Measurements from ENCODE around the gene ODAD3. TPM values are rescaled to one million over a fixed set of nuclear protein-coding genes. Genes with fewer than 3 reads are reported as not detected.
"Not testable (repeated sequence)": the region's sequence is repeated elsewhere in the genome, so short reads cannot be mapped to it uniquely, and the experiment has no call there.

The ODAD3 gene
- total RNA-seq, 1 donor from 2014 or later = 0.66 TPM

DNA sequence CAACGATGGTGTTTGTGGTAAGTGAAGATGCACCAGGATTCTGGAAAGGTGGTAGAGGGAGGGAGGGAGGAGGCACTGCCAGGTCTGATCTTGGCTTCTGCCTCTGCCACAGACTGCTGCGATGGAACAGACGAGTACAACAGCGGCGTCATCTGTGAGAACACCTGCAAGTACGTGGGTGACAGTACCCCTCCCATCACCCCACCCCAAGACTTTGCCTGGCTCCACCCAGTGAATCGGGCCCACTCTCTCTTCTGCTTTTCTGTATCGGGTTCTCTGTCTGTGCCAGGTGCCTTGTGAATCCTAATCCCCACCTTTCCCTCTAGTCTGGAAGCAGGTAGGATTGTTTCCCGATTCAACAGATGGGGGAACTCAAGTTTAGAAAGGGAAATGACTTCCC is 3.0 kb upstream of the ODAD3 start:
- Histone ChIP-seq H3K36me3 (ENCODE audit: insufficient read depth, low read length) (peaks cover 23% of the 10 kb centered on the region), H3K9me3 (ENCODE audit: insufficient read depth, low read depth, low read length) (no peaks in the 10 kb centered on the region), H2AFZ (ENCODE audit: low read depth, low read length) (no peak overlapping the region), H3K27me3 (ENCODE audit: insufficient read depth, low read length) (no peaks in the 10 kb centered on the region), H3K4me1 (ENCODE audit: insufficient read depth, low read length) (peaks cover 14% of the 10 kb centered on the region), H3K79me2 (ENCODE audit: insufficient read depth, low read length) (peaks cover 24% of the 10 kb centered on the region), H4K20me1 (ENCODE audit: insufficient read depth, low read length) (peaks cover 28% of the 10 kb centered on the region), H3K27ac (ENCODE audit: low read depth, low read length) (no peak overlapping the region), H3K4me3 (ENCODE audit: insufficient read depth, low read depth, low read length) (no peak overlapping the region), H3K4me2 (ENCODE audit: low read length) (no peak overlapping the region), H3K9ac (ENCODE audit: low read length) (no peak overlapping the region)
- Mint-ChIP-seq H3K9me3 (ENCODE audit: unreplicated experiment) (no peaks in the 10 kb centered on the region), H3K4me3 (ENCODE audit: unreplicated experiment) (peak overlapping the region; percentile 100), H3K27ac (ENCODE audit: unreplicated experiment) (no peak overlapping the region), H3K36me3 (ENCODE audit: low read depth, unreplicated experiment) (peaks cover 11% of the 10 kb centered on the region), H3K4me1 (ENCODE audit: low read depth, unreplicated experiment) (peaks cover 3% of the 10 kb centered on the region), H3K27me3 (ENCODE audit: low read depth, unreplicated experiment) (no peaks in the 10 kb centered on the region)
- FAIRE-seq (no peak), DNase-seq (ENCODE audit: low read depth) (no peak)
- TF ChIP-seq, protein P1, sequence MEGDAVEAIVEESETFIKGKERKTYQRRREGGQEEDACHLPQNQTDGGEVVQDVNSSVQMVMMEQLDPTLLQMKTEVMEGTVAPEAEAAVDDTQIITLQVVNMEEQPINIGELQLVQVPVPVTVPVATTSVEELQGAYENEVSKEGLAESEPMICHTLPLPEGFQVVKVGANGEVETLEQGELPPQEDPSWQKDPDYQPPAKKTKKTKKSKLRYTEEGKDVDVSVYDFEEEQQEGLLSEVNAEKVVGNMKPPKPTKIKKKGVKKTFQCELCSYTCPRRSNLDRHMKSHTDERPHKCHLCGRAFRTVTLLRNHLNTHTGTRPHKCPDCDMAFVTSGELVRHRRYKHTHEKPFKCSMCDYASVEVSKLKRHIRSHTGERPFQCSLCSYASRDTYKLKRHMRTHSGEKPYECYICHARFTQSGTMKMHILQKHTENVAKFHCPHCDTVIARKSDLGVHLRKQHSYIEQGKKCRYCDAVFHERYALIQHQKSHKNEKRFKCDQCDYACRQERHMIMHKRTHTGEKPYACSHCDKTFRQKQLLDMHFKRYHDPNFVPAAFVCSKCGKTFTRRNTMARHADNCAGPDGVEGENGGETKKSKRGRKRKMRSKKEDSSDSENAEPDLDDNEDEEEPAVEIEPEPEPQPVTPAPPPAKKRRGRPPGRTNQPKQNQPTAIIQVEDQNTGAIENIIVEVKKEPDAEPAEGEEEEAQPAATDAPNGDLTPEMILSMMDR (IDR thresholded peaks at IDR 0.05; ENCODE audit: insufficient read depth, low read depth, low read length) = no peak
- no peak for TF ChIP-seq EZH2 (IDR thresholded peaks at IDR 0.05; ENCODE audit: insufficient read depth, low read length)

DNA sequence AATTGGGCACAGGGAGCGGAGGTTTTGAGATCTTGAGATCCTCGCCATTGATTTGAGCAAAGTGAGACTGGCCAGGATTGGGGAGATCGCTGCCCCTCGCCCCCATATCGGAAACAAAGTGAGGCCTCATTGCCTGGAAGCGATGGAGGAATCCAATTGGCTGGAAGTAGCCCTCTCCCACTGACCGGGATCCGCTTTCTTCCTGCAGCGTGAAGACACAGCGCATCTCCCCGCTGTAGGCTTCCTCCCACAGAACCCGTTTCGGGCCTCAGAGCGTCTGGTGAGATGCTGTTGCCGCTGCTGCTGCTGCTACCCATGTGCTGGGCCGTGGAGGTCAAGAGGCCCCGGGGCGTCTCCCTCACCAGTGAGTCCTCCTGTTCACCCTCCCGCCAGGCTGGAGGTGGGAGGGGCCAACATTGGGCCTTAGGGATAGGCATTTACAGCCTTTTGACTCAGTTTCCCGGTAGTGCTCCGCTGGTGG is 952 bp upstream of the ODAD3 start:
- peaks cover 14% of the 10 kb centered on the region for H3K4me1 ChIP-seq (ENCODE audit: insufficient read depth, low read length)
- FAIRE-seq = no peak
- peaks cover 14% of the 10 kb centered on the region for H4K20me1 ChIP-seq (ENCODE audit: insufficient read depth, low read length)
- peak overlapping the region; percentile 86 for H2AFZ ChIP-seq (ENCODE audit: low read depth, low read length)
- peak overlapping the region; percentile 90 for H3K4me3 ChIP-seq (ENCODE audit: insufficient read depth, low read depth, low read length)
- H3K27ac Mint-ChIP-seq (ENCODE audit: unreplicated experiment) = peak overlapping the region; percentile 99
- H3K4me3 Mint-ChIP-seq (ENCODE audit: unreplicated experiment) = peak overlapping the region; percentile 100
- peaks cover 21% of the 10 kb centered on the region for H3K79me2 ChIP-seq (ENCODE audit: insufficient read depth, low read length)
- no peaks in the 10 kb centered on the region for H3K9me3 ChIP-seq (ENCODE audit: insufficient read depth, low read depth, low read length)
- no peaks in the 10 kb centered on the region for H3K27me3 ChIP-seq (ENCODE audit: insufficient read depth, low read length)
- TF ChIP-seq, protein P1 (IDR thresholded peaks at IDR 0.05; ENCODE audit: insufficient read depth, low read depth, low read length) = no peak
- no peak for TF ChIP-seq EZH2 (IDR thresholded peaks at IDR 0.05; ENCODE audit: insufficient read depth, low read length)
- H3K9ac ChIP-seq (ENCODE audit: low read length) = peak overlapping the region; percentile 88
- peaks cover 7% of the 10 kb centered on the region for H3K36me3 Mint-ChIP-seq (ENCODE audit: low read depth, unreplicated experiment)
- peaks cover 11% of the 10 kb centered on the region for H3K36me3 ChIP-seq (ENCODE audit: insufficient read depth, low read length)
- DNase-seq (ENCODE audit: low read depth) = peak; percentile 16
- no peaks in the 10 kb centered on the region for H3K9me3 Mint-ChIP-seq (ENCODE audit: unreplicated experiment)
- H3K27ac ChIP-seq (ENCODE audit: low read depth, low read length) = peak overlapping the region; percentile 80
- no peaks in the 10 kb centered on the region for H3K27me3 Mint-ChIP-seq (ENCODE audit: low read depth, unreplicated experiment)
- peaks cover 3% of the 10 kb centered on the region for H3K4me1 Mint-ChIP-seq (ENCODE audit: low read depth, unreplicated experiment)
- H3K4me2 ChIP-seq (ENCODE audit: low read length) = peak overlapping the region; percentile 95

- Mint-ChIP-seq H3K27me3 (ENCODE audit: low read depth, unreplicated experiment) (peaks cover 2% of the 10 kb centered on the region), H3K27ac (ENCODE audit: unreplicated experiment) (peak overlapping the region; percentile 99), H3K9me3 (ENCODE audit: unreplicated experiment) (no peaks in the 10 kb centered on the region), H3K4me1 (ENCODE audit: low read depth, unreplicated experiment) (peaks cover 3% of the 10 kb centered on the region), H3K36me3 (ENCODE audit: low read depth, unreplicated experiment) (peaks cover 4% of the 10 kb centered on the region), H3K4me3 (ENCODE audit: unreplicated experiment) (peak overlapping the region; percentile 100)
- Histone ChIP-seq H2AFZ (ENCODE audit: low read depth, low read length) (peak overlapping the region; percentile 99), H3K36me3 (ENCODE audit: insufficient read depth, low read length) (peaks cover 9% of the 10 kb centered on the region), H3K9me3 (ENCODE audit: insufficient read depth, low read depth, low read length) (no peaks in the 10 kb centered on the region), H3K27me3 (ENCODE audit: insufficient read depth, low read length) (no peaks in the 10 kb centered on the region), H3K27ac (ENCODE audit: low read depth, low read length) (peak overlapping the region; percentile 26), H4K20me1 (ENCODE audit: insufficient read depth, low read length) (peaks cover 13% of the 10 kb centered on the region), H3K4me1 (ENCODE audit: insufficient read depth, low read length) (peaks cover 14% of the 10 kb centered on the region), H3K9ac (ENCODE audit: low read length) (peak overlapping the region; percentile 71), H3K4me3 (ENCODE audit: insufficient read depth, low read depth, low read length) (peak overlapping the region; percentile 59), H3K4me2 (ENCODE audit: low read length) (peak overlapping the region; percentile 94), H3K79me2 (ENCODE audit: insufficient read depth, low read length) (peaks cover 20% of the 10 kb centered on the region)
- no peak for TF ChIP-seq EZH2 (IDR thresholded peaks at IDR 0.05; ENCODE audit: insufficient read depth, low read length)
- TF ChIP-seq, protein P1 (IDR thresholded peaks at IDR 0.05; ENCODE audit: insufficient read depth, low read depth, low read length) = no peak
- FAIRE-seq (no peak), DNase-seq (ENCODE audit: low read depth) (no peak)
Observed at GRCh38 chr19:11434703-11435056, 241 bp downstream of the ODAD3 start.

DNA sequence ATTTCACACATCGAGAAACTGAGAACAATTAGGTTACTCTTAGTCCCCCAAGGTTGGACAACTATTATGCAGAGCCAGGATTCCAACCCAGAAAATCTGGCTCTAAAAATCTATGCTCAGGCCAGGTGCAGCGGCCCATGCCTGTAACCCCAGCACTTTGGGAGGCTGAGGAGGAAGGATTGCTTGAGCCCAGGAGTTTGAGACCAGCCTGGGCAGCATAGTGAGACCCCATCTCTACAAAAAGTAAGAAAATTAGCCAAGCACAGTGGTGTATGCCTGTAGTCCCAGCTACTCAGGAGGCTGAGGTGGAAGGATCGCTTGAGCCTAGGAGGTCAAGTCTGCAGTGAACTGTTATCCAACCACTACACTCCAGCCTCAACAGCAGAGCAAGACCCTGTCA is 1.4 kb downstream of the ODAD3 start:
- H3K9ac ChIP-seq (ENCODE audit: low read length); H3K36me3 Mint-ChIP-seq (ENCODE audit: low read depth, unreplicated experiment); H3K4me1 Mint-ChIP-seq (ENCODE audit: low read depth, unreplicated experiment); H3K9me3 Mint-ChIP-seq (ENCODE audit: unreplicated experiment); H3K4me3 ChIP-seq (ENCODE audit: insufficient read depth, low read depth, low read length); H3K27me3 ChIP-seq (ENCODE audit: insufficient read depth, low read length); H3K27me3 Mint-ChIP-seq (ENCODE audit: low read depth, unreplicated experiment); H3K27ac ChIP-seq (ENCODE audit: low read depth, low read length); H3K36me3 ChIP-seq (ENCODE audit: insufficient read depth, low read length); H3K4me2 ChIP-seq (ENCODE audit: low read length); H3K9me3 ChIP-seq (ENCODE audit: insufficient read depth, low read depth, low read length); H3K27ac Mint-ChIP-seq (ENCODE audit: unreplicated experiment); H2AFZ ChIP-seq (ENCODE audit: low read depth, low read length); DNase-seq (ENCODE audit: low read depth); H3K4me3 Mint-ChIP-seq (ENCODE audit: unreplicated experiment); FAIRE-seq: not testable (repeated sequence)
- Histone ChIP-seq H3K4me1 (ENCODE audit: insufficient read depth, low read length) (peaks cover 14% of the 10 kb centered on the region), H3K79me2 (ENCODE audit: insufficient read depth, low read length) (peaks cover 20% of the 10 kb centered on the region), H4K20me1 (ENCODE audit: insufficient read depth, low read length) (peaks cover 13% of the 10 kb centered on the region)
